ENCODE results near the gene ZNF598. TPM values are rescaled to one million over a fixed set of nuclear protein-coding genes. Genes with fewer than 3 reads are reported as not detected.

ZNF598 gene
- polyA plus RNA-seq, 1 experiment: 8.2 TPM

DNA sequence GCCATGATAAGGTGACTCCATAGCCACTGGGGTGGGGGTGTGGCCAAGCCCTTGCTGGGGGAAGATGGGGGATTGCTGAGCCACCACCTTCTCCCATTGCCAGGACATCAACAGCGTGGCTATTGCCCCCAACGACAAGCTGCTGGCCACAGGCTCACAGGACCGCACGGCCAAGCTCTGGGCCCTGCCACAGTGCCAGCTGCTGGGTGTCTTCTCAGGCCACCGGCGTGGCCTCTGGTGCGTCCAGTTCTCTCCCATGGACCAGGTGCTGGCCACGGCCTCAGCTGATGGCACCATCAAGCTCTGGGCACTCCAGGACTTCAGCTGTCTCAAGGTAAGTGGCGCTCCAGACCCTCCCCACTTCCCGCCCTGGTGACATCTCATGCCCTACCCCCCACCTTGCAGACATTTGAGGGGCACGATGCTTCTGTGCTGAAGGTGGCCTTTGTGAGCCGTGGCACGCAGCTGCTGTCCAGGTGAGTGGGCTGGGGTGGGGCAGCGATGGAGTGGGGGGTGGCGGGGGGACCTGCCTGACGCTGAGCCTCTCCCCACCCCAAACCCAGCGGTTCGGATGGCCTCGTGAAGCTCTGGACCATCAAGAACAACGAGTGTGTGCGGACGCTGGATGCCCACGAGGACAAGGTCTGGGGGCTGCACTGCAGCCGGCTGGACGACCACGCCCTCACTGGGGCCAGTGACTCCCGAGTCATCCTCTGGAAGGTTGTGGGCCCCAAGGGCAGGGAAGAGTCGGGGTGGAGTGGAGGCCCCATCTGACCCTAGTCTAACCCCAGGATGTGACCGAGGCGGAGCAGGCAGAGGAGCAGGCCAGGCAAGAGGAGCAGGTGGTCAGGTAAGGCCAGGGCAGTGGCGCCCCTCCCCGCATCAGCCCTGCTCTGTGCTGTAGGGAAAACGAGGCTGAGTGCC lies 32.4 kb downstream of the ZNF598 start:
- TF ChIP-seq, protein P1, sequence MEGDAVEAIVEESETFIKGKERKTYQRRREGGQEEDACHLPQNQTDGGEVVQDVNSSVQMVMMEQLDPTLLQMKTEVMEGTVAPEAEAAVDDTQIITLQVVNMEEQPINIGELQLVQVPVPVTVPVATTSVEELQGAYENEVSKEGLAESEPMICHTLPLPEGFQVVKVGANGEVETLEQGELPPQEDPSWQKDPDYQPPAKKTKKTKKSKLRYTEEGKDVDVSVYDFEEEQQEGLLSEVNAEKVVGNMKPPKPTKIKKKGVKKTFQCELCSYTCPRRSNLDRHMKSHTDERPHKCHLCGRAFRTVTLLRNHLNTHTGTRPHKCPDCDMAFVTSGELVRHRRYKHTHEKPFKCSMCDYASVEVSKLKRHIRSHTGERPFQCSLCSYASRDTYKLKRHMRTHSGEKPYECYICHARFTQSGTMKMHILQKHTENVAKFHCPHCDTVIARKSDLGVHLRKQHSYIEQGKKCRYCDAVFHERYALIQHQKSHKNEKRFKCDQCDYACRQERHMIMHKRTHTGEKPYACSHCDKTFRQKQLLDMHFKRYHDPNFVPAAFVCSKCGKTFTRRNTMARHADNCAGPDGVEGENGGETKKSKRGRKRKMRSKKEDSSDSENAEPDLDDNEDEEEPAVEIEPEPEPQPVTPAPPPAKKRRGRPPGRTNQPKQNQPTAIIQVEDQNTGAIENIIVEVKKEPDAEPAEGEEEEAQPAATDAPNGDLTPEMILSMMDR (IDR thresholded peaks at IDR 0.05; ENCODE audit: low read depth, low read length): no peak
- CTCF ChIA-PET: interaction anchor here (1.6 kb wide), 1 partner anchor 26 kb away, joined by 3 read pairs; no protein-coding TSS in a partner anchor
- Histone ChIP-seq H3K4me3 (ENCODE audit: low read depth, low read length) (no peak overlapping the region), H3K27me3 (ENCODE audit: control insufficient read depth, insufficient read depth, low read length) (peaks cover 28% of the 10 kb centered on the region), H3K27ac (ENCODE audit: low read depth, low read length) (no peak overlapping the region), H3K9me3 (ENCODE audit: control insufficient read depth, insufficient read depth, low read length) (peaks cover 3% of the 10 kb centered on the region; the same call in 1 of the 2 replicates)
- DNase-seq (ENCODE audit: low read depth, low spot score): no peak
- POLR2A ChIA-PET: interaction anchor here (2.4 kb wide), 1 partner anchor 12 kb away, joined by 11 read pairs; the partner anchor contains the start of gene RPS2

DNA sequence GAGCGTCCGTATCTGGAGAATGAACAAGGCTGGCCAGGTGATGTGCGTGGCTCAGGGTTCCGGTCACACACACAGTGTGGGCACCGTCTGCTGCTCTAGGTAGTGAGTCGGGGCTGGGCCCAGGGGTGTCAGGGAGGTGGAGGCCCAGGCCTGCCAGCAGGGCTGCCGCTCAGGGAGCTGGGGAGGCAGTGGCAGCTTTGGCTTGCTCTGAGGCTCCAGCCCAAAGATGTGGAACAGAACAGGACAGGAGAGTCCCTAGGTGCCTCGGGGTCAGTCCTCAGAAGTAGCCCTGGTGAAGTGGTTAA lies 33.5 kb downstream of the ZNF598 start:
- TF ChIP-seq, protein P1 (IDR thresholded peaks at IDR 0.05; ENCODE audit: low read depth, low read length): no peak
- no peak overlapping the region for H3K4me3 ChIP-seq (ENCODE audit: low read depth, low read length)
- POLR2A ChIA-PET: interaction anchor here (2.4 kb wide), 1 partner anchor 11 kb away, joined by 11 read pairs; the partner anchor contains the start of gene RPS2
- peaks cover 3% of the 10 kb centered on the region; the same call in 1 of the 2 replicates for H3K9me3 ChIP-seq (ENCODE audit: control insufficient read depth, insufficient read depth, low read length)
- H3K27ac ChIP-seq (ENCODE audit: low read depth, low read length): no peak overlapping the region
- peaks cover 19% of the 10 kb centered on the region for H3K27me3 ChIP-seq (ENCODE audit: control insufficient read depth, insufficient read depth, low read length)
- DNase-seq (ENCODE audit: low read depth, low spot score): no peak
- CTCF ChIA-PET: no interaction called here

DNA sequence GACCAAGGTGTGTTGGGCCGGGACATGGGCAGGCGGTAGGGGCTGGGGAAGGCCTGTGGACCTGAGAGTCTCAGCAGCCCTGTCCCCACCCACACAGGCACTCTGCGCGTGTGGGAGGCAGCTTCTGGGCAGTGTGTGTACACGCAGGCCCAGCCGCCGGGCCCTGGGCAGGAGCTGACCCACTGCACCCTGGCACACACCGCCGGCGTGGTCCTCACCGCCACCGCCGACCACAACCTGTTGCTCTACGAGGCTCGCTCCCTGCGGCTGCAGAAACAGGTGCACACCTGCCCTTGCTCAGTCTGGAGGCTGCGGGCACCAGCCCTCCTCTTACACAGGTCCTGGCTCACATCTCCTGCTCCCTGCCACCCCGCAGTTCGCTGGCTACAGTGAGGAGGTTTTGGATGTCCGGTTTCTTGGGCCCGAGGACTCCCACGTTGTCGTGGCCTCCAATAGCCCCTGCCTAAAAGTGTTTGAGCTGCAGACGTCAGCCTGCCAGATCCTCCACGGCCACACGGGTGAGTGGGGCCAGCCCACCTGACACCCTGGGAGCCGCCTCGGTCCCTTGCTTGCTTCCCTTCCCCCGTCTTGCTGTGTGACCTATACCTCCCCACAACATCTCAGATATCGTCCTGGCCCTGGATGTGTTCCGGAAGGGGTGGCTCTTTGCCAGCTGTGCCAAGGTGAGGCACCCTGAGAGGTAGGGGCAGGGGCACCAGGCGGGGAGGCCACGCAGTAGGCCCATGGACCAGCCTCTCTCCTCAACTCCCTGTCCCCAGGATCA lies 34.0 kb downstream of the ZNF598 start:
- no peak overlapping the region for H3K4me3 ChIP-seq (ENCODE audit: low read depth, low read length)
- H3K27ac ChIP-seq (ENCODE audit: low read depth, low read length): no peak overlapping the region
- ChIA-PET POLR2A (interaction anchor here (1.2 kb wide), 1 partner anchor 11 kb away, joined by 4 read pairs; the partner anchor contains the start of gene RPS2), CTCF (no interaction called here)
- TF ChIP-seq, protein P1 (IDR thresholded peaks at IDR 0.05; ENCODE audit: low read depth, low read length): no peak
- peaks cover 14% of the 10 kb centered on the region for H3K27me3 ChIP-seq (ENCODE audit: control insufficient read depth, insufficient read depth, low read length)
- peaks cover 3% of the 10 kb centered on the region; the same call in 1 of the 2 replicates for H3K9me3 ChIP-seq (ENCODE audit: control insufficient read depth, insufficient read depth, low read length)
- no peak for DNase-seq (ENCODE audit: low read depth, low spot score)

DNA sequence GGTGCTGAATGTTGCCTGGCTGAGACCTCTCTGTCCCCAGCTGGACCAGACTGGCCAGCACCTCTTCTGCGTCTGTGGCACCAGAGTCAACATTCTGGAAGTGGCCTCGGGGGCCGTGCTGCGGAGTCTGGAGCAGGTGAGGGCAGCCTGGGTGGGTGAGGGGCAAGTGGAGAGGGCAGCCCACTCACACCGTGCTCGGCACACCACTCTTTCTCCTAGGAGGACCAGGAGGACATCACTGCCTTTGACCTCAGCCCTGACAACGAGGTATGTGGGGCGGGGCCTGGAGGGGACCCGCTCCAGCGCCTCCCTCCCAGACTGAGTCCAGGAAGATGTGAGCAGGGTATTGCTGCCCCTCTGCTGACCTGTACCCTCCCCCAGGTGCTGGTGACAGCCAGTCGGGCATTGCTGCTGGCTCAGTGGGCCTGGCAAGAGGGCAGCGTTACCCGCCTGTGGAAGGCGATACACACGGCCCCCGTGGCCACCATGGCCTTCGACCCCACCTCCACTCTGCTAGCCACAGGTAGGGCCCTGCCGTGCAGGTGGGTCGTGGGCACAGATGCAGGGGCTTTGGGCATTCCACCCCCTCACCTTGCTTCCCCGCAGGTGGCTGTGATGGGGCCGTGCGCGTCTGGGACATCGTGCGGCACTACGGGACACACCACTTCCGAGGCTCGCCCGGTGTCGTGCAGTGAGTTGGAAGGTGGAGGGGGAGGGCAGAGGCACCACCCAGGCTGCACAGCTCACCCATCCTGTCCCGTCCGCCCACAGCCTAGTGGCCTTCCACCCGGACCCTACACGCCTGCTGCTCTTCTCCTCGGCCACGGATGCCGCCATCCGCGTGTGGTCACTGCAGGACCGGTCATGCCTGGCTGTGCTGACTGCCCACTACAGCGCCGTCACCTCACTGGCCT lies 35.2 kb downstream of the ZNF598 start:
- CTCF ChIA-PET: no interaction called here
- TF ChIP-seq, protein P1 (IDR thresholded peaks at IDR 0.05; ENCODE audit: low read depth, low read length): no peak
- Histone ChIP-seq H3K27me3 (ENCODE audit: control insufficient read depth, insufficient read depth, low read length) (peaks cover 2% of the 10 kb centered on the region), H3K4me3 (ENCODE audit: low read depth, low read length) (no peak overlapping the region), H3K27ac (ENCODE audit: low read depth, low read length) (no peak overlapping the region), H3K9me3 (ENCODE audit: control insufficient read depth, insufficient read depth, low read length) (peaks cover 3% of the 10 kb centered on the region; the same call in 1 of the 2 replicates)
- POLR2A ChIA-PET: interaction anchor here (1.2 to 1.8 kb wide), 1 partner anchor 10 kb away, joined by 4 to 13 read pairs; the partner anchor contains the start of gene RPS2
- DNase-seq (ENCODE audit: low read depth, low spot score): no peak
